H9 (cell line): ENCODE measurements around the gene SCN3A. TPM values are rescaled to one million over a fixed set of nuclear protein-coding genes. Genes with fewer than 3 reads are reported as not detected.

ENCODE experiments used
- DNase-seq: peaks from one replicate; pipeline ENCODE4 v3.0.0-alpha.2; 2017
- H2AFZ ChIP-seq: one replicate; pipeline ENCODE4 v1.6.1; 2013; ENCODE audit warnings: mild to moderate bottlenecking, low read length, control low read depth, moderate library complexity
- H2AK5ac ChIP-seq: 2 replicates; pipeline ENCODE4 v1.6.1; 2013; ENCODE audit warnings: low read length, control low read depth, mixed read lengths; ENCODE audit not compliant: insufficient read length
- H2BK120ac ChIP-seq: one replicate; pipeline ENCODE4 v1.6.1; 2013; ENCODE audit warnings: low read depth, mild to moderate bottlenecking, low read length, control low read depth, inconsistent platforms; ENCODE audit not compliant: poor library complexity, severe bottlenecking
- H2BK12ac ChIP-seq: 2 replicates; pipeline ENCODE4 v1.6.1; 2013; ENCODE audit warnings: low read length, control low read depth, mixed read lengths, low read depth; ENCODE audit not compliant: insufficient read length
- H2BK15ac ChIP-seq: 2 replicates; pipeline ENCODE4 v1.6.1; 2013; ENCODE audit warnings: low read depth, low read length, control low read depth
- H2BK20ac ChIP-seq: one replicate; pipeline ENCODE4 v1.6.1; 2013; ENCODE audit warnings: low read depth, mild to moderate bottlenecking, low read length, control low read depth, inconsistent platforms; ENCODE audit not compliant: poor library complexity, severe bottlenecking
- H2BK5ac ChIP-seq: 2 replicates; pipeline ENCODE4 v1.6.1; 2013; ENCODE audit warnings: low read length, control low read depth, mixed read lengths; ENCODE audit not compliant: insufficient read length
- H3K14ac ChIP-seq: 2 replicates; pipeline ENCODE4 v1.6.1; 2013; ENCODE audit warnings: low read length, control low read depth; ENCODE audit not compliant: insufficient read depth
- H3K18ac ChIP-seq: 2 replicates; pipeline ENCODE4 v1.6.1; 2013; ENCODE audit warnings: low read depth, mild to moderate bottlenecking, mixed read lengths, low read length, control low read depth; ENCODE audit not compliant: insufficient read length
- H3K23ac ChIP-seq: 2 replicates; pipeline ENCODE4 v1.6.1; 2013; ENCODE audit warnings: low read length, control low read depth, mixed read lengths, low read depth; ENCODE audit not compliant: insufficient read length
- H3K23me2 ChIP-seq: 2 replicates; pipeline ENCODE4 v1.6.1; 2013; ENCODE audit warnings: low read depth, mild to moderate bottlenecking, mixed read lengths, low read length, control low read depth; ENCODE audit not compliant: insufficient read length, poor library complexity, severe bottlenecking
- H3K27ac ChIP-seq: 2 replicates; pipeline ENCODE4 v1.5.1; 2013; ENCODE audit warnings: low read length, control low read depth, mixed read lengths, low read depth; ENCODE audit not compliant: insufficient read length
- H3K27me3 ChIP-seq: 2 replicates; pipeline ENCODE4 v1.6.1; 2013; ENCODE audit warnings: low read length, control low read depth, inconsistent platforms; ENCODE audit not compliant: insufficient read depth
- H3K4ac ChIP-seq: 2 replicates; pipeline ENCODE4 v1.6.1; 2013; ENCODE audit warnings: low read depth, mild to moderate bottlenecking, control low read depth, inconsistent platforms, low read length, moderate library complexity
- H3K4me1 ChIP-seq: 2 replicates; pipeline ENCODE4 v1.6.1; 2013; ENCODE audit warnings: low read length, control low read depth, inconsistent platforms; ENCODE audit not compliant: insufficient read depth
- H3K4me2 ChIP-seq: 2 replicates; pipeline ENCODE4 v1.6.1; 2013; ENCODE audit warnings: low read length, control low read depth, mixed read lengths; ENCODE audit not compliant: insufficient read length, insufficient read depth
- H3K56ac ChIP-seq: 2 replicates; pipeline ENCODE4 v1.6.1; 2013; ENCODE audit warnings: low read depth, mild to moderate bottlenecking, mixed read lengths, low read length, control low read depth; ENCODE audit not compliant: insufficient read length
- H3K79me1 ChIP-seq: 2 replicates; pipeline ENCODE4 v1.6.1; 2013; ENCODE audit warnings: low read depth, mild to moderate bottlenecking, moderate library complexity, low read length, control low read depth, inconsistent platforms; ENCODE audit not compliant: insufficient read depth, poor library complexity, severe bottlenecking
- H3K79me2 ChIP-seq: 2 replicates; pipeline ENCODE4 v1.6.1; 2013; ENCODE audit warnings: low read length, control low read depth, inconsistent platforms; ENCODE audit not compliant: insufficient read depth
- H3K9ac ChIP-seq: 2 replicates; pipeline ENCODE4 v1.6.1; 2013; ENCODE audit warnings: low read length, control low read depth, mixed read lengths; ENCODE audit not compliant: insufficient read length; ENCODE audit errors: extremely low read depth
- H3K9me3 ChIP-seq: one replicate; pipeline ENCODE4 v1.6.1; 2013; ENCODE audit warnings: low read depth, low read length, inconsistent platforms; ENCODE audit not compliant: control insufficient read depth
- H3T11ph ChIP-seq: one replicate; pipeline ENCODE4 v1.6.1; 2013; ENCODE audit warnings: mild to moderate bottlenecking, low read length, control low read depth, inconsistent platforms
- H4K20me1 ChIP-seq: one replicate; pipeline ENCODE4 v1.6.1; 2013; ENCODE audit not compliant: control insufficient read depth, insufficient read length, insufficient read depth
- H4K5ac ChIP-seq: 2 replicates; pipeline ENCODE4 v1.6.1; 2013; ENCODE audit warnings: low read depth, mild to moderate bottlenecking, mixed read lengths, low read length, control low read depth; ENCODE audit not compliant: insufficient read length
- H4K8ac ChIP-seq: replicated peaks from 2 replicates; pipeline ENCODE4 v1.6.1; 2013; ENCODE audit warnings: low read length, control low read depth, mixed read lengths, low read depth; ENCODE audit not compliant: insufficient read length
- H4K91ac ChIP-seq: 2 replicates; pipeline ENCODE4 v1.6.1; 2013; ENCODE audit warnings: low read depth, mild to moderate bottlenecking, moderate library complexity, mixed read lengths, low read length, control low read depth; ENCODE audit not compliant: insufficient read length
- H3K27ac Mint-ChIP-seq, 3 experiments: 2 replicates in 2 of 3; 3 replicates in 1 of 3; pipeline ENCODE4 v1.8.0; 2020 to 2021; ENCODE audit warnings: mixed read lengths in 3 of 3, mild to moderate bottlenecking in 1 of 3, moderate library complexity in 1 of 3
- H3K27me3 Mint-ChIP-seq: 2 replicates; pipeline ENCODE4 v1.8.0; 2021; ENCODE audit warnings: low read depth, mild to moderate bottlenecking, moderate library complexity, mixed read lengths
- H3K36me3 Mint-ChIP-seq, 3 experiments: 2 replicates in 2 of 3; 3 replicates in 1 of 3; pipeline ENCODE4 v1.8.0; 2020 to 2021; ENCODE audit warnings: low read depth in 3 of 3, mixed read lengths in 3 of 3; ENCODE audit not compliant: insufficient read depth in 1 of 3
- H3K4me1 Mint-ChIP-seq, 2 experiments: 2 replicates each; pipeline ENCODE4 v1.8.0; 2020; ENCODE audit warnings: mixed read lengths in 2 of 2
- H3K4me3 Mint-ChIP-seq, 2 experiments: 2 replicates in 1 of 2; 3 replicates in 1 of 2; pipeline ENCODE4 v1.8.0; 2020 to 2021; ENCODE audit warnings: mild to moderate bottlenecking in 2 of 2, mixed read lengths in 2 of 2, moderate library complexity in 1 of 2
- H3K9me3 Mint-ChIP-seq, 2 experiments: 2 replicates in 1 of 2; 3 replicates in 1 of 2; pipeline ENCODE4 v1.8.0; 2020; ENCODE audit warnings: mild to moderate bottlenecking in 2 of 2, mixed read lengths in 2 of 2, moderate library complexity in 1 of 2
- WGBS: extraction: QIAGEN DNeasy Blood & Tissue Kit; methylation state at CpG from one replicate; pipeline ENCODE4 v1.1.7; 2013; ENCODE audit warnings: missing lambda C conversion rate, low lambda C conversion rate, mixed read lengths; ENCODE audit not compliant: insufficient read length; ENCODE audit errors: extremely low coverage; 5-methylcytosine and 5-hydroxymethylcytosine counted together
- total RNA-seq: library from RNA; stranded (reverse); gene quantifications from 2 replicates; pipeline ENCODE4 v1.2.1, GENCODE V29; 2021
- TF ChIP-seq, protein P1 (sequence below): fragments of 200-600 bp; sonication (generic); conservative IDR thresholded peaks from 3 replicates; pipeline ENCODE4 v1.8.0; 2021; ENCODE audit warnings: antibody characterized with exemption, mild to moderate bottlenecking

The SCN3A gene
- total RNA-seq, 1 experiment from 2014 or later = not detected

DNA sequence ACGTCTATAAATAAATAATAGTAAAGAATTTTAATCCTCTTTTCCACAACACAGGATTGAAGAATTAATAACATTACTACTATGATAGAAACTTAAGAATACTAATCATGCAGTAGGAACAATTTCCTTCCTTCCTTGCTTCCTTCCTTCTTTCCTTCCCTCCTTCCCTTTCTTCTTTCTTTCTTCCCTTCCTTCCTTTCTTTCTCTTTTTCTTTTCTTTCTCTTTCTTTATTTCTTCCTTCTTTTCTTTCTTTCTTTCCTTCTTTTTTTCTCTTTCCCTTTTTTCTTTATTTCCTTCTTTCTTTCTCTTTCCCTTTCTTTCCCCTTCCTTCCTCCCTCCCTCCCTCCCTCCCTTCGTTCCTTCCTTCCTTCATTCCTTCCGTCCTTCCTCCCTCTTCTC, 77.6 kb downstream of the SCN3A start:
- no peak overlapping the region for H3K4ac ChIP-seq
- TF ChIP-seq, protein P1, sequence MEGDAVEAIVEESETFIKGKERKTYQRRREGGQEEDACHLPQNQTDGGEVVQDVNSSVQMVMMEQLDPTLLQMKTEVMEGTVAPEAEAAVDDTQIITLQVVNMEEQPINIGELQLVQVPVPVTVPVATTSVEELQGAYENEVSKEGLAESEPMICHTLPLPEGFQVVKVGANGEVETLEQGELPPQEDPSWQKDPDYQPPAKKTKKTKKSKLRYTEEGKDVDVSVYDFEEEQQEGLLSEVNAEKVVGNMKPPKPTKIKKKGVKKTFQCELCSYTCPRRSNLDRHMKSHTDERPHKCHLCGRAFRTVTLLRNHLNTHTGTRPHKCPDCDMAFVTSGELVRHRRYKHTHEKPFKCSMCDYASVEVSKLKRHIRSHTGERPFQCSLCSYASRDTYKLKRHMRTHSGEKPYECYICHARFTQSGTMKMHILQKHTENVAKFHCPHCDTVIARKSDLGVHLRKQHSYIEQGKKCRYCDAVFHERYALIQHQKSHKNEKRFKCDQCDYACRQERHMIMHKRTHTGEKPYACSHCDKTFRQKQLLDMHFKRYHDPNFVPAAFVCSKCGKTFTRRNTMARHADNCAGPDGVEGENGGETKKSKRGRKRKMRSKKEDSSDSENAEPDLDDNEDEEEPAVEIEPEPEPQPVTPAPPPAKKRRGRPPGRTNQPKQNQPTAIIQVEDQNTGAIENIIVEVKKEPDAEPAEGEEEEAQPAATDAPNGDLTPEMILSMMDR = no peak
- H2BK15ac ChIP-seq = no peak overlapping the region
- 100% methylated on average over 2 of the region's 3 CpGs for WGBS
- H3K56ac ChIP-seq = no peak overlapping the region
- H2BK12ac ChIP-seq = no peak overlapping the region
- no peak overlapping the region for H2AK5ac ChIP-seq
- no peak overlapping the region for H2BK120ac ChIP-seq
- no peak overlapping the region for H3K4me2 ChIP-seq
- no peak overlapping the region for H3K18ac ChIP-seq
- Mint-ChIP-seq H3K9me3 (no peaks in the 10 kb centered on the region), H3K27ac (no peak overlapping the region), H3K4me3 (no peak overlapping the region), H3K27me3 (no peaks in the 10 kb centered on the region; the same call in 1 of the 2 replicates), H3K4me1 (no peaks in the 10 kb centered on the region), H3K36me3 (no peaks in the 10 kb centered on the region)
- no peak overlapping the region for H4K8ac ChIP-seq
- no peak overlapping the region for H3K23ac ChIP-seq
- H4K91ac ChIP-seq = no peak overlapping the region
- H3K79me1 ChIP-seq = no peaks in the 10 kb centered on the region
- no peaks in the 10 kb centered on the region for H3K27me3 ChIP-seq
- no peak overlapping the region for H3T11ph ChIP-seq
- no peak overlapping the region for H4K5ac ChIP-seq
- no peaks in the 10 kb centered on the region for H3K79me2 ChIP-seq
- H2BK5ac ChIP-seq = no peak overlapping the region
- no peak overlapping the region for H2AFZ ChIP-seq
- H3K9me3 ChIP-seq = no peaks in the 10 kb centered on the region
- H3K27ac ChIP-seq = no peak overlapping the region
- H3K4me1 ChIP-seq = no peaks in the 10 kb centered on the region
- no peak overlapping the region for H3K14ac ChIP-seq
- H3K23me2 ChIP-seq = no peaks in the 10 kb centered on the region
- H2BK20ac ChIP-seq = no peak overlapping the region
- no peak overlapping the region for H3K9ac ChIP-seq
- no peak for DNase-seq
- H4K20me1 ChIP-seq = no peaks in the 10 kb centered on the region
